HG03196 (cell line): ENCODE measurements around the gene FAS.
"Not testable (repeated sequence)": the region's sequence is repeated elsewhere in the genome, so short reads cannot be mapped to it uniquely, and the experiment has no call there.

Source experiments
- ATAC-seq: cut with Tn5 transposase; IDR thresholded peaks from one replicate; pipeline ENCODE4 v1.9.1; 2021; ENCODE audit not compliant: unreplicated experiment

The FAS gene

GRCh38 chr10:88991899-88992320 lies 1.3 kb downstream of the FAS start:
- ATAC-seq: no peak

GRCh38 chr10:88992921-88993524 lies 2.4 kb downstream of the FAS start:
- no peak for ATAC-seq

- ATAC-seq: no peak
Observed at GRCh38 chr10:88994019-88994418, 3.4 kb downstream of the FAS start.

- ATAC-seq: no peak
Observed at GRCh38 chr10:88995156-88995876, 4.7 kb downstream of the FAS start.

- ATAC-seq: peak; percentile 44
Observed at GRCh38 chr10:88996927-88997326, 6.3 kb downstream of the FAS start.

GRCh38 chr10:88999625-89000024 lies 9.0 kb downstream of the FAS start:
- ATAC-seq: no peak

GRCh38 chr10:89001024-89001728 lies 10.6 kb downstream of the FAS start:
- no peak for ATAC-seq

GRCh38 chr10:89001729-89002072 lies 11.1 kb downstream of the FAS start:
- no peak for ATAC-seq

GRCh38 chr10:89002226-89002978 lies 11.8 kb downstream of the FAS start:
- no peak for ATAC-seq

- no peak for ATAC-seq
Observed at GRCh38 chr10:89003344-89003743, 12.7 kb downstream of the FAS start.

GRCh38 chr10:89007129-89007893 lies 16.7 kb downstream of the FAS start:
- no peak for ATAC-seq

- ATAC-seq: not testable (repeated sequence)
Observed at GRCh38 chr10:89018700-89019346, 28.2 kb downstream of the FAS start.

- no peak for ATAC-seq
Observed at GRCh38 chr10:89019569-89020327, 29.1 kb downstream of the FAS start.

GRCh38 chr10:89021526-89021925 lies 30.9 kb downstream of the FAS start:
- ATAC-seq: not testable (repeated sequence)

GRCh38 chr10:89022734-89023133 lies 32.1 kb downstream of the FAS start:
- no peak for ATAC-seq

- ATAC-seq: no peak
Observed at GRCh38 chr10:89025453-89025852, 34.9 kb downstream of the FAS start.

- no peak for ATAC-seq
Observed at GRCh38 chr10:89029181-89029580, 38.6 kb downstream of the FAS start.

- ATAC-seq: no peak
Observed at GRCh38 chr10:89029785-89030437, 39.3 kb downstream of the FAS start.

GRCh38 chr10:89030791-89031190 lies 40.2 kb downstream of the FAS start:
- no peak for ATAC-seq
